Measurements from ENCODE around the gene CEP112.
"Not testable (repeated sequence)": the region's sequence is repeated elsewhere in the genome, so short reads cannot be mapped to it uniquely, and the experiment has no call there.

Gene CEP112

GRCh38 chr17:65712383-65713267, 479.3 kb downstream of the CEP112 start:
- no peak for DNase-seq

- DNase-seq, result no peak
Observed at GRCh38 chr17:65711671-65712276, 480.2 kb downstream of the CEP112 start.

GRCh38 chr17:65707780-65708179, 484.2 kb downstream of the CEP112 start:
- no peak for DNase-seq

- DNase-seq, result no peak
Observed at GRCh38 chr17:65704731-65705130, 487.2 kb downstream of the CEP112 start.

GRCh38 chr17:65703891-65704290, 488.0 kb downstream of the CEP112 start:
- no peak for DNase-seq

- DNase-seq, result no peak
Observed at GRCh38 chr17:65699459-65699858, 492.5 kb downstream of the CEP112 start.

GRCh38 chr17:65698381-65699061, 493.4 kb downstream of the CEP112 start:
- no peak for DNase-seq

- no peak for DNase-seq
Observed at GRCh38 chr17:65697661-65698060, 494.3 kb downstream of the CEP112 start.

- peak; percentile 30 for DNase-seq
Observed at GRCh38 chr17:65696739-65697394, 495.1 kb downstream of the CEP112 start.

GRCh38 chr17:65694601-65695000, 497.3 kb downstream of the CEP112 start:
- DNase-seq, result no peak

GRCh38 chr17:65690626-65691310, 501.2 kb downstream of the CEP112 start:
- DNase-seq, result peak; percentile 63

GRCh38 chr17:65688307-65688706, 503.6 kb downstream of the CEP112 start:
- DNase-seq, result no peak

GRCh38 chr17:65685110-65685509, 506.8 kb downstream of the CEP112 start:
- DNase-seq, result no peak

GRCh38 chr17:65684631-65685030, 507.3 kb downstream of the CEP112 start:
- no peak for DNase-seq

- DNase-seq, result no peak
Observed at GRCh38 chr17:65683428-65683827, 508.5 kb downstream of the CEP112 start.

- DNase-seq, result not testable (repeated sequence)
Observed at GRCh38 chr17:65681763-65682162, 510.2 kb downstream of the CEP112 start.

- DNase-seq, result no peak
Observed at GRCh38 chr17:65679165-65679845, 512.6 kb downstream of the CEP112 start.

GRCh38 chr17:65678546-65678945, 513.4 kb downstream of the CEP112 start:
- no peak for DNase-seq

- DNase-seq, result no peak
Observed at GRCh38 chr17:65677932-65678331, 514.0 kb downstream of the CEP112 start.

- DNase-seq, result no peak
Observed at GRCh38 chr17:65674246-65675045, 517.5 kb downstream of the CEP112 start.

Data from NCI-H69 (cell line).